Measurements from ENCODE around the gene DGKD.
A peak's percentile ranks its signal among the peaks of the same experiment; 100 is the strongest.
"Not testable (repeated sequence)": the region's sequence is repeated elsewhere in the genome, so short reads cannot be mapped to it uniquely, and the experiment has no call there.

DGKD gene

GRCh38 chr2:233362742-233363141, 8.4 kb downstream of the DGKD start:
- DNase-seq, result no peak

- DNase-seq, result no peak
Measured at GRCh38 chr2:233363744-233364235, 9.5 kb downstream of the DGKD start.

- no peak for DNase-seq
Measured at GRCh38 chr2:233365861-233366520, 11.7 kb downstream of the DGKD start.

GRCh38 chr2:233367586-233367985, 13.3 kb downstream of the DGKD start:
- DNase-seq, result no peak

- DNase-seq, result no peak
Measured at GRCh38 chr2:233368756-233369155, 14.5 kb downstream of the DGKD start.

- no peak for DNase-seq
Measured at GRCh38 chr2:233369462-233369861, 15.2 kb downstream of the DGKD start.

GRCh38 chr2:233369897-233370685, 15.8 kb downstream of the DGKD start:
- no peak for DNase-seq

GRCh38 chr2:233371641-233372040, 17.3 kb downstream of the DGKD start:
- no peak for DNase-seq

GRCh38 chr2:233372855-233373254, 18.6 kb downstream of the DGKD start:
- DNase-seq, result no peak

- no peak for DNase-seq
Measured at GRCh38 chr2:233373316-233373715, 19.0 kb downstream of the DGKD start.

GRCh38 chr2:233374776-233375175, 20.5 kb downstream of the DGKD start:
- DNase-seq, result not testable (repeated sequence)

- DNase-seq, result peak; percentile 48
Measured at GRCh38 chr2:233375490-233376314, 21.4 kb downstream of the DGKD start.

GRCh38 chr2:233379034-233379433, 24.7 kb downstream of the DGKD start:
- DNase-seq, result no peak

- DNase-seq, result no peak
Measured at GRCh38 chr2:233379441-233379840, 25.1 kb downstream of the DGKD start.

GRCh38 chr2:233380132-233380895, 26.0 kb downstream of the DGKD start:
- no peak for DNase-seq

- no peak for DNase-seq
Measured at GRCh38 chr2:233380995-233381637, 26.8 kb downstream of the DGKD start.

GRCh38 chr2:233381638-233381995, 27.3 kb downstream of the DGKD start:
- DNase-seq, result peak; percentile 28

- no peak for DNase-seq
Measured at GRCh38 chr2:233384015-233384414, 29.7 kb downstream of the DGKD start.

GRCh38 chr2:233384811-233385488, 30.7 kb downstream of the DGKD start:
- no peak for DNase-seq

GRCh38 chr2:233385489-233386044, 31.3 kb downstream of the DGKD start:
- DNase-seq, result no peak

- no peak for DNase-seq
Measured at GRCh38 chr2:233386382-233387041, 32.2 kb downstream of the DGKD start.
